ENCODE results near the gene CEP112.

- TF ChIP-seq CTCF (conservative IDR thresholded peaks at IDR 0.05; ENCODE audit: low read depth in 2 of 2): no peak
- TF ChIP-seq REST (IDR thresholded peaks at IDR 0.05; ENCODE audit: unreplicated experiment): no peak
- TF ChIP-seq POLR2AphosphoS5 (IDR thresholded peaks at IDR 0.05; ENCODE audit: low read depth): no peak
- TF ChIP-seq EZH2 (IDR thresholded peaks at IDR 0.05; ENCODE audit: low read depth, unreplicated experiment): no peak
- no peak for TF ChIP-seq EZH2phosphoT487 (IDR thresholded peaks at IDR 0.05; ENCODE audit: unreplicated experiment)
- TF ChIP-seq JUNB (IDR thresholded peaks at IDR 0.05; ENCODE audit: unreplicated experiment): no peak
- no peak for TF ChIP-seq STAT1 (IDR thresholded peaks at IDR 0.05; ENCODE audit: unreplicated experiment)
- no peak for TF ChIP-seq CREB1 (CRISPR knock-in tag; IDR thresholded peaks at IDR 0.05; ENCODE audit: low read depth)
- TF ChIP-seq ETS1 (IDR thresholded peaks at IDR 0.05): no peak
- no peak for TF ChIP-seq ZNF462 (CRISPR knock-in tag; IDR thresholded peaks at IDR 0.05)
- TF ChIP-seq ZNF331 (CRISPR knock-in tag; IDR thresholded peaks at IDR 0.05; ENCODE audit: low read depth): no peak
- no peak for TF ChIP-seq ZNF114 (CRISPR knock-in tag; IDR thresholded peaks at IDR 0.05)
Observed at GRCh38 chr17:65657251-65657828, 534.6 kb downstream of the CEP112 start.
